Stimulated activated CD4-positive, alpha-beta T cell treated with anti-CD3 and anti-CD28 coated beads, Interleukin-1b, Interleukin-23, amount 100 ng/mL, for 4 hours (primary cell): ENCODE results near the gene VAMP7.
A peak's percentile ranks its signal among the peaks of the same experiment; 100 is the strongest.
"Not testable (repeated sequence)": the region's sequence is repeated elsewhere in the genome, so short reads cannot be mapped to it uniquely, and the experiment has no call there.

Experiments used
- DNase-seq, 2 donors: peaks; one replicate each; pipeline ENCODE4 v3.0.0-alpha.2; 2020; ENCODE audit warnings: low read depth in 2 of 2

VAMP7 gene

DNA sequence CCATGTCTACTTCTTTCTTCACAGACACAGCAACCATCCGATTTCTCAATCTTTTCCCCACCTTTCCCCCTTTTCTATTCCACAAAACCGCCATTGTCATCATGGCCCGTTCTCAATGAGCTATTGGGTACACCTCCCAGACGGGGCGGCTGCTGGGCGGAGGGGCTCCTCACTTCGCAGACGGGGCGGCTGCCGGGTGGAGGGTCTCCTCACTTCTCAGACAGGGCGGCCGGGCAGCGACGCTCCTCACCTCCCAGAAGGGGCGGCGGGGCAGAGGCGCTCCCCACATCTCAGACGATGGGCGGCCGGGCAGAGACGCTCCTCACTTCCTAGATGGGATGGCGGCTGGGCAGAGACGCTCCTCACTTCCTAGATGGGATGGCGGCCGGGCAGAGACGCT lies 26.5 kb downstream of the VAMP7 start:
- not testable (repeated sequence) for DNase-seq

DNA sequence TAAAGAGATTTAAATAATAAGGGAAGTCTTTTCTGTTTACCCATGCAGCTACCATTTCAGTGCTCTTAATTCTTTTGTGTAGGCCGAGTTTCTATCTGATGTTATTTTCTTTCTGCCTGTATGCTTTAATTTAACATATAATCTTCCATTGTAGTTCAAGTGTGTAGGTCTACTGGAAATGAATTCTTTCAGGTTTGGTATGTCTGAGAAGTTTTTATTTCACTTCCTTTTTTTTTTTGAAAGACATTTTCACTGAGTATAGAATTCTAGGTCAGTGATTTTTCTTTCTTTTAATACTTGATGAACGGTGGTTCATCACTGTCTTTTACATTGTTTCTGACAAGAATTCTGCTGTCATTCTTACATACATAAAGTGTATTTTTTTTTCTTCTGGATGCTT lies 42.1 kb downstream of the VAMP7 start:
- no peak for DNase-seq

DNA sequence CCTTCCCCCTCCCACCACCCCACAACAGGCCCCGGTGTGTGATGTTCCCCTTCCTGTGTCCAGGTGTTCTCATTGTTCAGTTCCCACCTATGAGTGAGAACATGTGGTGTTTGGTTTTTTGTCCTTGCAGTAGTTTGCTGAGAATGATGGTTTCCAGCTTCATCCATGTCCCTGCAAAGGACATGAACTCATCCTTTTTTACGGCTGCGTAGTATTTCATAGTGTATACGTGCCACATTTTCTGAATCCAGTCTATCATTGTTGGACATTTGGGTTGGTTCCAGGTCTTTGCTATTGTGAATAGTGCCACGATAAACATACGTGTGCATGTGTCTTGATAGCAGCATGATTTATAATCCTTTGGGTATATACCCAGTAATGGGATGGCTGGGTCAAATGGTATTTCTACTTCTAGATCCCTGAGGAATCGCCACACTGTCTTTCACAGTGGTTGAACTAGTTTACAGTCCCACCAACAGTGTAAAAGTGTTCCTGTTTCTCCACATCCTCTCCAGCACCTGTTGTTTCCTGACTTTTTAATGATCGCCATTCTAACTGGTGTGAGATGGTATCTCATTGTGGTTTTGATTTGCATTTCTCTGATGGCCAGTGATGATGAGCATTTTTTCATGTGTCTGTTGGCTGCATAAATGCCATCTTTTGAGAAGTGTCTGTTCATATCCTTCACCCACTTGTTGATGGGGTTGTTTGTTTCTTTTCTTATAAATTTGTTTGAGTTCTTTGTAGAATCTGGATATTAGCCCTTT lies 49.9 kb downstream of the VAMP7 start:
- not testable (repeated sequence) for DNase-seq

DNA sequence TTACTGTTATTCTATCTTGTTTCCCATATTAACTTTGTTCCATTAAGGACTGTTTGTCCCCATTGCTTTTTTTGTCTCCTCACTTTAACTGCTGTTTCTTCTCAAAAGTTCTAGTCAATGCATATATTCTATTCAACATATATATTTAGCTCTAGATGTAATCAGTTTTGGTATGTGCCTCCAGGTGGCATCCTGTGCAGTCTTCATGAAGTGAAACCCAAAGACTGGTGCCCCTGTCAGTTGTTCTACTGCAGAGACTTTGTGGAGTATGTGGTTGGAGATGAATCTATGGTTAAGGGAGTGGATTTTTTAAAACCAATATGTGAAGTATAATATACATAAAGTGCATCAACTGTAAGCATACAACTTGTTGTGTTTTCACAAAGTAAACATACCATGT lies 57.0 kb downstream of the VAMP7 start:
- no peak for DNase-seq

DNA sequence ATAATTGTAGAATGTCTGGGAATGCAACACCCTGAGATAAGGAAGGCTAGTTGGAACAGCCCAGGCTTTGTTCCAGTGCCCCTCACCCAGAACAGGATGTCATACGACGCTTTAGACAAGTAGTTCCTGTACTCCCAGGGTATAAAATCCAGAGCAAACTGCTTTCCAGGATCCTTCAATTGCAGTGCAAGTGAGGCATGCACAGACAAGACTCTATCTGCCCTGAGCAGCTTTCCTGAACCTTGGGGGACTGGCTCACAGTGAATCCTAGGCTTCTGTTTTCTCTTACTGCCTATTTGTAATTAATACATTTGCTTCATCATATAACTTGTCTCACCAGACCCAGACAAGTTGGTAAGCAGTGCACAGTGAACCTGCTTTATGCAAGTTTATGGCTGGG lies 68.0 kb downstream of the VAMP7 start:
- no peak for DNase-seq

DNA sequence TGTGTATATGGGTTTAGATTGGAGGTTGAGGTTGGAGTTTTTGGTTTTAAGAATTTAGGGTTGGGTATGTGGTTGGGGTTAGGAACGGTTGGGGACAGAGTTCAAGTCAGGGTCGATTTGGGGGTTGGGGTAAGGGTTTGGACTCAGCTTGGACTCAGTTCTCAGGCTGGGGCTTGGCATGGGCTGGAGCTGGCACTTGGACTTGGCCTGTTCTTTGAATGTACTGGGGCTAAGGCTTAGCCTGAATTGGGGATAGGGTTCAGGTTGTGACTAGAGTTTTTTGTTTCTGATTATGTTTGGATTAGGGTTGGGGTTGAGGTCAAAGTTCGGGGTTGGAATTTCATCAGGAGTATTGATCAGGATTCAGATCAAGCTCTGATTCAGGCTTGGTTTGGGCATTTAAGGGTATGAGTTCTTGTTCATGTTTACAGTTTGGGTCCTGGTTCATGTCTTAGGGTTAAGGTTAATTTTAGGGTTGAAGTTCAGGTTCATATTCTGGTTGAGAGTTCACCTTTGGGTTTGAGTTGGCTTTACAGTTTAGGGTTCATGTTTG lies 70.2 kb downstream of the VAMP7 start:
- DNase-seq: no peak

DNA sequence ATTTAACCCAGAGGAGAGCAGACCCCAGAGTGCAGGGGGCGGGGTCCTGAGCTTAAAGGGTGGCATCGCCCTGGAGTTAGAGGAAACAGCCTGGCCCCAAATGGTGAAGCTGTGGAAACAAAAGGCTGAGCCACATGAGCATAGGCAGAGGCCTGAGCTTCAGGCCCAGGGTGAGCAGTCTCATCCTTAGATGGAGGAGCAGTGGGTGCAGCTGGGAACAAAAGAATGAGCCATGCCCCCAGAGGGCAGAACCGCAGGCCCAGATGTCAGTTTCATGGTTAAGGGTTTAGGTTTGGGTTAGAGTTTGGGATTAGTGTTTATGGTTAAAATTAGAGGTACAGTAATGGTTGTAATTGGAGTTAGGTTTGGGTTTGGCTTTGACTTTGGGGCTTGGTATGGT lies 71.9 kb downstream of the VAMP7 start:
- no peak for DNase-seq

DNA sequence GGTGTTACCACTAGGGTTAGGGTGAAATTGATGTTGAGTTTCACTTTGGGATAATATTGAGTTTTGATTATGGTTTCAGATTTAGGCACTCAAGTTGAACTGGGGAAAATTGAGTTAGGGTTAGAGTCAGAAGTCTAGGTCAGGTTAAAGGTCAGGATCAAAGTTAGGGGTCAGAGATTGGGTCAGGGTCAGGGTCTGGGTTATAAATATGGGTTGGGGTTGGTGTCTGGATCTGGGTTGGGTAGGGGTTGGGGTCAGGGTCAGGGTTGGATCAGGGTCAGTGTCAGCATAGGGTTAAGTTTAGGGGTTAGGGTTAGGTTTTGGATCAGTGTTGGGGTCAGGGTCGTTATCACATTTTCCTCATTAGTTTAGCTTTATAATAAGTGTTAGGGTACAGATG lies 73.6 kb downstream of the VAMP7 start:
- no peak for DNase-seq

DNA sequence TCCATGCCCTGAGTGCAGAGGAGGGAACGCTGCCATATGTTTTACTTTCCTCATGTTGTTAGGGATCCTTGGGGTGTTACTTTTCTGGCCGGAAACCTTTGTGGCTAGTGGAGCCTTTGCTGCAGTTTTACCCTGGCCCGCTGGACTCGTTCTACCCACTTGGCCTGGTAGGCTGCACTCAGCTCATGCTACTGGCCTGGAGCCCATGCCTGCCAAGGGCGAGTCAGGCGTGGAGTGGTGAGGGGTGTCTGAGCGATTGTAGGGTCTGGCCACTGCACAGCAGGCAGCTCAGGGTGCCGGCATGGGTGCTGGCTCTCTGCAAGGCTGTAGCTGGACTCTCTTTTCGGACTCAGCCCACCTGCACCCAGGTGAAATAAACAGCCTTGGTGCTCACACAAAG lies 75.0 kb downstream of the VAMP7 start:
- DNase-seq: no peak

DNA sequence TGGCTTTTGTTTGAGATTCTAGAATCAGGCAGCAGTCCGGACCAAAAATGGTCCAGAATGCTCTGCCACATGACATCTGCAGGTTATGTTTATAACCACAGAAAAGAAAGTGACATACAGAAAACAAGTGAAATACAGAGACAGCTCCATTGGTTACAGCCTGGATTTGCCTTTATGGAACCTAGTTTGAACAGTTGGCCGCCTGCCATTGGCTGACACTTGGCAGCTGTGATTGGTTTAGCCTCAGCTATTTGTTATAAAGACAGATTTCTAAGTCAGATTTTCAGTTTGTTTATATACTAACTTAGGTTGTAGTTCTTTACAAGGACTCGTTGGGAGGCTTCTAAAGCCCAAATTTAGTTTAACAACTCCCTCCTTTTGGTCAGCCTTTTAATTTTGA lies 75.5 kb downstream of the VAMP7 start:
- no peak for DNase-seq

DNA sequence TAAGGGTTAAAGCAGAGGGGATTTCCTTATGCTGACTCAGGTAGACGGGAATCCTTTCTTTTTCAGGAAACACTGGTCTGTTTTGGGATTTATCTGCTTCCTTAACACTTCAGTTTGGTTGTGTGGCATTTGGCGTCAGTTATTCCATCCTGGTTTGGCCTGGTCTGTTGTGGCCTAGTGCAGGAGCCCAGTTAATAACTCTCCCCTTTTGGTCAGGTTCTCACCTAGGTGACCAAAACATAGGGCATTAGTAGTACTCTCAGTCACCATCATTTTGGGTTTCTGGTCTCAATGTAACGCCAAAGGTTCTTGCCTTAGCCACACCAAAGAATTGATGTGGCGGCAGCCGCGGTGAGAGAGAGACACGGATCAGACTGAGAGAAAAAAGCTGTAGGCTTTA lies 76.7 kb downstream of the VAMP7 start:
- no peak for DNase-seq

DNA sequence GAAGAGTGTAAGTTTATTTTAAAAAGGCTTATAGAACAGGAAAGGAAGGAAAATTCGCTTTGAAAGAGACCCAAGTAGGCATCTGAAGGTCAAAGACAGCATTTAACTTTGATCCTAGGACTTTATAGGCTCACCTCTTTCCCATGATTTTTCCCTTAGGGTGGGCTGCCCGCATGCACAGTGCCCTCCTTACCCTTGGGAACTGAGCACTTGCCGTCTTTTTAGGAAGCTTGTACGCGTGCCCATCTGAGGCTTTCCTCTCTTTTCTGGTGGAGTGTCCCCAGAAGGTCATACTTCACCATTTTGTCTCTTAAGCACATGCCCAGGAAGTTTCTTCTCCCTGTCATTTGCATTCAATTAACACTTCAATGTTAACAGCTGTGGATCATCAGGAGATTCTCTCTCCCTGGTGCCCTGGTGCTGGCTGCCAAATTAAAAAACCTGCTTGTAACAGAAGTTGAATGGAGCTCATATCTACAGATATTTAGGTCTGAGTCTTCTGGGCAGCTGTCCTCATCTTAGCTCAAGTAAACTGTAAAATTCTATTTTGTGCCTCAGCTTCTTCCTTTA lies 78.0 kb downstream of the VAMP7 start:
- no peak for DNase-seq

DNA sequence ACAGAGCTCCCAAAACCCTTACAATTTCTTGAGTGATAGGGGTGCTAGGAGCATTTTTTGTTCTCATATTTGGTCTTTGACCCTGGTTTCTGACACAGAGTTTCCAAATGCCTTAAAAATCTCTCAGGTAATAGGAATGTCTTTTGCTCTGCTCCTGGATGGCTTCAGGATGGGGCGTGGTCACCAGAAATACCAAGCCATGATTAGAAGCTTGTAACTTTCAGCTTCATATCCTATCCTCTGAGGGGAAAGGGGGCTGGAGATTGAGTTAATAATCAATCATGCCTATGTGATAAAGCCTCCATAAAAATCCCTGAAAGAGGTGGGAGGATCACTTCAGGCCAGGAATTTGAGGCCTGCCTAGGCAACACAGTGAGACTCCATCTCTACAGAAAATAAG lies 81.8 kb downstream of the VAMP7 start:
- no peak for DNase-seq

DNA sequence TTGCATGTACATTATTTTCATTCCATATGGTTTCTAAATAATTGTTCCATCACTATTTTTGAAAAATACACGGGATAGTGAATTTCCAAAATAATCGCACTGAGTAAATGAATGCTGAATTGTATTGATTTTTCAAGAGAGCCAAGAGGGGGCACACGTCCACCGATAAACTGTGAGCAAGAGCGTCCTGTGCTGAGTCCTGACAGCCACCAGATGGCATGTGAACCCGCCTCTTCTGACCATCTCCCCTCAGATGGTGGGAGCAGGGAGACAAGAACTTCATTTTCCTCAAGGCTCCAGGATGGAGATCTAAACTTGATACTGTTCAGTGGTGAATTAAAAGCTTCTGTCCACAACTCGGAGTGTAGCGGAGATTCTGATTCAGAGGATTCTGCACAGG lies 85.7 kb downstream of the VAMP7 start:
- peak in 1 of 2 donors; percentile 3 for DNase-seq

DNA sequence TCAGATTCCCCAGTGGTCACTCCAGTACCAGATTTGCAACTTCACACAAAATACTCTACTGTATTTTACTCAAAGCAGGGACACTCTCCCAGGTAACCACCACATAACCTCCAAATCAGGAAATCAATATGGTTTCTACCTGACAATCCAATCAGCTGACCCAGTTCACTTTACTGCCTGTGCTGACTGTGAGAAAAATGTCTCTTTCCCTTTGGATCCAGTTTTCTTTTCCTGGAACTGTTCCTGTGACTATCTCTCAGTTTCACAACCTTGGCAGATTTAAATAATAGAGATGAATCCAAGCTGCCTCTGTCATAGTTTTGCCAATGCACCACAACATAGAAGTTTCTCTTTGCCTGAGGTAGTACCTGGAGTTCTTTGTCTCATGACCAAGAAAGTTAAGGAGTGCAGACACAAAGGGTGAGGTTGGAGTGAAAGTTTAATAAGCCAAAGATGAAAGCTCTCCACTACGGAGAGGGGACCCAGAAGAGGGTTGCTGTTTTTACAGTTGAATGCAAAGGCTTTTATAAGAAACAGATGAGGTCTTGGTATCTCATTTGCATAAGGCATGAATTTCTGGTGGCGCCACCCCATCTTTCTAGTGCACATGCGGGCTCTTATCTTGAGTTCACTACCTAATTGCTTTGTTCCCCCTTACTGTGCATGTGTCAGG lies 86.6 kb downstream of the VAMP7 start:
- no peak for DNase-seq

DNA sequence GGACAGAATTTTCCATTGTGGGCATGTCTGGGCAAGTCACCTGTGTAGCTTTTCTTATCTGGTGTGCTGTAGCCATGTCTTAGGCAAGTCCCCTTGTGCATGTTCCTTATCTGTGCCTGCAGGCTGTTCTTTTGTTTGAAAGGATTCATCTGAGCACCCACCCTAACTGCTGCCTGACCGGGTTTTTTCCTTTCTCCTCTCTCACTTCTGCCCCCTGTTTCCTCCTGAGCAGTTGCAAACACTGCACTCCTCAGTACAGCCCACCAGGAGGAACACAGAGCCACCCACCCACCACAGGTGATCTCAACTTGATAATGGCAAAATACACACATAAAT lies 87.1 kb downstream of the VAMP7 start:
- DNase-seq: no peak

DNA sequence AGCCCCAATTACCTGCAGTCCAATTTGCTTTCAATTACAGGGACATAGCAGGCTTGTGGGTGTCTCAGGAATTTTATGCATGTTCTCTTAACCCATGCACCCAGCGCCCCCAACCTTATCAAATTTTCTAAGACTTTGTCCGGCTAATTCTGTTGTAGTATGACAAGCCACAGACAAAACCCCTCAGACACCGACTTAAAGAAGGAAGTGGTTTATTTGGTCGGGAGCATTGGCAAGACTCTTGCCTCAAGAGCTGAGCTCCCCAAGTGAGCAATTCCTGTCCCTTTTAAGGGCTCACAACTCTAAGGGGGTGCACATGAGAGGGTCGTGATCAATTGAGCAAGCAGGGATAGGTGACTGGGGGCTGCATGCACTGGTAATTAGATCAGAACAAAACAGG lies 87.6 kb downstream of the VAMP7 start:
- DNase-seq: no peak

DNA sequence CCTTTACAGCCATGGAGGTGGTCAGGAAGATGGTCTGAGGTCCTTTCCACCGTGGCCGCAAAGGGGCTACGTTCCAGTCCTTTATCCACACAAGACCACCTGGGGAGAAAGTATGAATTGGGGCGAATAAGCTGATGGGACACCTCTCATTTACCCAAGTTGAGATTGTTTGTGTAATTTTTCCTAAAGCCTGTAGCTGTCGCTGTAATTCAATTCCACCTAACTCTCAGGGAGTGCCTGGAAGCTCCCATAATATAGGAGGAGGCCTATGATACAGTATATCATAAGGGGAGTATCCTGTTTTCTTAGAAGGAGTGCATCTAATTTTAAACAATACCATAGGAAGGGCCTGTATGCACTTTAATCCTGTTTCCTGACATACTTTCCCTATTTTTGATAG lies 90.5 kb downstream of the VAMP7 start:
- DNase-seq: not testable (repeated sequence)

DNA sequence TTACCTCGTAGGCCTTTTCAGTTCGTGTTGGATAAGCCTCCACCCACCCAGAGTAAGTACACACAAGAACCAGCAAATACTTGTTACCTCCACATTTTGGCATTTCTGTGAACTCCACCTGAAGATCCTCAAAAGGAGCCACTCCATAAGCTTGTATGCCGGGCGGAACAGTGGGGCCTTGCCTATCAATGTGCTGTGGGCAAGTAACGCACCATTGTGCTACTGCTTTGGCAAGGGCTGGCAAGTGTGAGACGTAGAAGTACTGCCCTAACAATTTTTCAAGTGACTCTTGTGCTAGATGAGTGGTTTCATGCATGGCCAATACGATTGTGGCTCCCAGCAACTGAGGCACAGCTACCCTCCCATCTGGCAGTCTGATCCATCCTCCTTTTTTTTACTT lies 91.1 kb downstream of the VAMP7 start:
- DNase-seq: not testable (repeated sequence)

DNA sequence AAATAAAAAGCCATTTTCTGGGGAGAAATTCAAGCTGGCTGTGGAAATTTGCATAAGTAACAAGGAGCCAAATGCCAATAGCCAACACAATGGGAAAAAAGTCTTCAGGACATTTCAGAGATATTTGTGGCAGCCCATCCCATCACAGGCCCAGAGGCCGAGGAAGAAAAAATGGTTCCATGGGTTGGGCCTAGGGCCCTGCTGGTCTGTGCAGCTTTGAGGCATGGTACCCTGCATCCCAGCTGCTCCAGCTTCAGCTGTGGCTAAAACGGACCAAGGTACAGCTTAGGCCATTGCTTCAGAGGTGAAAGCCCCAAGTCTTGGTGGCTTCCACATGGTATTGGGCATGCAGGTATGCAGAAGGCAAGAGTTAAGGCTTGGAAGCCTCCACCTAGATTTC lies 102.2 kb downstream of the VAMP7 start:
- no peak for DNase-seq

DNA sequence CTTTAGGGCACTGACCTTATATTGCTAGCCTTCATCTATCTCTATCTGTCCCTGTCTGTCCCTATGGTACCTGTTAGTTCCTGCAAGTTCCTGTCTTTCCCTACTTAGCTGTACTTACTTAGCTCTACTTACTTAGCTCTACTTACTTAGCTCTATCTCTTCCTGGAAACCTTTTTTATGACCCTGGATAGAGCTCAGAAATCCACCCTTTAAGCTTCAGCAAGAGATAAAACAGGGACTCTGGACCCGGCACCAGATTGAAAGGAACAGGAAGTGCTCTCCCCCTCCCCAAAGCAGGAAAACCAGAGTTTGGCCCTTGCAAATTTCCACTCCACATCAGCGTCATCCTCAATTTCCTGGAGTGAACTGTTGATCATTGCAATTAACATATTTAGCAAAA lies 104.1 kb downstream of the VAMP7 start:
- no peak for DNase-seq

DNA sequence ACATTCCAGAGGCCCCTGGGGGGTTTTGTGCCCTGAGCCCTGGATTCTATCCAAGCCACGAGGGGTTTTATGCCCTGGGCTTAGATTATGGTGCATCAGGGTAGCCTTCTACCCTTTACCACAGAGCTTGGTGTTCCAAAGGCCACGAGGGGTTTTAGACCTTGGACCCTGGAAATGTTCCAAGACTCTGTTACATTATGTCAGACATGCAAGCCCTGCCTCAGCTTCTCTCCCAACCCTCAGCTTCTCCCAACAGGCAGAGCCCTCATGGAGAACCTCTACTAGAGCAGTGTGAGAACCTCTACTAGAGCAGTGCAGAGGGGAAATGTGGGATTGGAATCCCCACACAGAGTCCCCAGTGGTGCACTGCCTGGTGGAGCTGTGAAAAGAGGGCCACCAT lies 105.8 kb downstream of the VAMP7 start:
- not testable (repeated sequence) for DNase-seq

DNA sequence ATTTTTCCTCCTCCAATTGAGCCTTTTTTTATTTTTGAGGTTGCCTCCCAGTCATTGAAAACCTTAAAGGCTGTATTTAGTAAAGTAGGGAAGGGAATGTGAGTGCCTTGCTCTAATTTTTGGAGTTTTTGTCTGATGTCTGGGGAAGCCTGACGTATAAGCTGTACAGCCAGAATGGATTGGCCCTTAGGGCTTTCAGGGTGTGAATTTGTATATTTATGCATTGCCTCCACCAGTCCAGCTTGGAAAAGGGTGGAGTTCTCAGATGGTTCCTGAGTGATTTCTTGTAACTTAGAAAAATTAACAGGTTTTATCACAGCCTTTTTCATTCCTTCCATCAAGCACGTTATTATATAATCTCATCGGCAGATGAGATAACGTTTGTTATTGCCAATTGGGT lies 107.7 kb downstream of the VAMP7 start:
- DNase-seq: no peak
